Stomach (tissue), 4 donors: ENCODE measurements around the gene WDPCP.

Experiments
- POLR2AphosphoS5 ChIP-seq, 3 donors: sonication (generic); formaldehyde crosslinking; IDR thresholded peaks; one replicate each; pipeline ENCODE4 v1.6.1; 2016; ENCODE audit warnings: antibody characterized with exemption in 3 of 3
- TF ChIP-seq, protein P1 (sequence below), 7 experiments: fragments of 450-650 bp in 4 of 7; fragments of 200-600 bp in 3 of 7; sonication (generic) in 3 of 7; IDR thresholded peaks; one replicate each; pipeline ENCODE4 v1.5.1; 2016 to 2019; ENCODE audit warnings: antibody characterized with exemption in 7 of 7, control low read depth in 2 of 7, mild to moderate bottlenecking in 1 of 7

DNA sequence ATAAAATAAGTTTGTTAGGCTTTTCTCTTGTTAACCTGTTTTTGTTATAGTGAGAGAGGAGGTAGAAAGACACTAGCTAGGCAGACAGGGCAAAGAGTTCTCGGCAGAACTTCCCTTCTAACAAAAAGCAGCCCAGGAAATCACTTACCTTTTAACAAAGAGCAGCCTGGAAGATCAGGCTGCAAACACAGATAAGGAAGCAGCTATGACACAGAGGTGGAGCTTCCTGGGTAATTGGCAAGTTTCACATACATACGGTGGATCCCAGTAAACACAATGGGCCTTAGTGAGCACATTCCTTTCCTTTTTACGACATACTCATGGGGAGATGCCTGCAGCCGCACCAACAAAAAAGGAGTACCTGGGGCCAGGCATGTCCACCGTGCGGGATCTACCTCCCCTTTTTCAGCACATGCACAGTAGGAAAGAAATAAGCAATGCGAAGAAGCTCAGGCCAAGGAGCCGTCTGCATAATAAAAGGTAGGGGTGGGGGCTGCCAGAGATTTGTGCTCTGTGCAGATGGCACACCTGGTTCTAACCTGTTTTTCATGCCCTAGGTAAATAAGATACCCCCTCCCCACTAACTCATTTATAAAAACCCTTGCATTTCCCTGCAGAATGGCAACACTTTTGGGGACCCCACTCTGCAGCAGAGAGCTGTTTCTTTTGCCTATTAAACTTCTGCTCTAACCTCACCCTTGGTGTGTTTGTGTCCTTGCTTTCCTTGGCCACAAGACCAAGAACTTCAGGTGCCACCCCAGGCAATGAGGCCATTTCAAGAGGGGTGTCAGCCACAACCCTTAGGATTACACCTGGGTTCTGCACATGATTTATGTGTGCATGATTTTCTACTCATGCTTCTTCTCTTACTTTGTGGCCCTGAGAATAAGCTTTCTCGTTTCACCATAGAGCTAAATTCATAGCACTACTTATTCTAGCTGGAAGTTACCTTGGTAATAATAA is 27.0 kb upstream of the WDPCP start:
- TF ChIP-seq POLR2AphosphoS5 (IDR thresholded peaks at IDR 0.05) = no peak
- TF ChIP-seq, protein P1, sequence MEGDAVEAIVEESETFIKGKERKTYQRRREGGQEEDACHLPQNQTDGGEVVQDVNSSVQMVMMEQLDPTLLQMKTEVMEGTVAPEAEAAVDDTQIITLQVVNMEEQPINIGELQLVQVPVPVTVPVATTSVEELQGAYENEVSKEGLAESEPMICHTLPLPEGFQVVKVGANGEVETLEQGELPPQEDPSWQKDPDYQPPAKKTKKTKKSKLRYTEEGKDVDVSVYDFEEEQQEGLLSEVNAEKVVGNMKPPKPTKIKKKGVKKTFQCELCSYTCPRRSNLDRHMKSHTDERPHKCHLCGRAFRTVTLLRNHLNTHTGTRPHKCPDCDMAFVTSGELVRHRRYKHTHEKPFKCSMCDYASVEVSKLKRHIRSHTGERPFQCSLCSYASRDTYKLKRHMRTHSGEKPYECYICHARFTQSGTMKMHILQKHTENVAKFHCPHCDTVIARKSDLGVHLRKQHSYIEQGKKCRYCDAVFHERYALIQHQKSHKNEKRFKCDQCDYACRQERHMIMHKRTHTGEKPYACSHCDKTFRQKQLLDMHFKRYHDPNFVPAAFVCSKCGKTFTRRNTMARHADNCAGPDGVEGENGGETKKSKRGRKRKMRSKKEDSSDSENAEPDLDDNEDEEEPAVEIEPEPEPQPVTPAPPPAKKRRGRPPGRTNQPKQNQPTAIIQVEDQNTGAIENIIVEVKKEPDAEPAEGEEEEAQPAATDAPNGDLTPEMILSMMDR (IDR thresholded peaks at IDR 0.05) = no peak
